Measurements from ENCODE around the gene HSFX4.
"Not testable (repeated sequence)": the region's sequence is repeated elsewhere in the genome, so short reads cannot be mapped to it uniquely, and the experiment has no call there.

DNA sequence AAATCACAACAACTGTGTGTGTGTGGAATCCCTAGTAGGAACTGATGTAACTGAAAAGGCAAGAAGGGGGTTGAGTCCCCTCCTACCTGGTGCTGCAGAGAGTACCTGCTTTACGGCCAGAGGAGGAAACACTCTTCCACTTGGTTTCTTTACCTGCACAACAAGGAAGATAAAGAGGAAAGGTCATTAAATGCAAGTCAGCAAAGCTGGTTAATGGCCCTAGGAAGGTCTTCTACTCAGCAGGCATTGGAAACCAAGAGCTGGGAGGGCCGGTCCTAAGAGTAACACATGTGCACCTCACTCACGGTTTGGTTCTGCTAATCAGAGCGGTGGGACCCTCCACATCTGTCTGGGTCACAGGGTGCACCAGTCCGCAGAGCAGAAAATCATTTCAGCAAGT is 8.0 kb downstream of the HSFX4 start:
- TF ChIP-seq, protein P1, sequence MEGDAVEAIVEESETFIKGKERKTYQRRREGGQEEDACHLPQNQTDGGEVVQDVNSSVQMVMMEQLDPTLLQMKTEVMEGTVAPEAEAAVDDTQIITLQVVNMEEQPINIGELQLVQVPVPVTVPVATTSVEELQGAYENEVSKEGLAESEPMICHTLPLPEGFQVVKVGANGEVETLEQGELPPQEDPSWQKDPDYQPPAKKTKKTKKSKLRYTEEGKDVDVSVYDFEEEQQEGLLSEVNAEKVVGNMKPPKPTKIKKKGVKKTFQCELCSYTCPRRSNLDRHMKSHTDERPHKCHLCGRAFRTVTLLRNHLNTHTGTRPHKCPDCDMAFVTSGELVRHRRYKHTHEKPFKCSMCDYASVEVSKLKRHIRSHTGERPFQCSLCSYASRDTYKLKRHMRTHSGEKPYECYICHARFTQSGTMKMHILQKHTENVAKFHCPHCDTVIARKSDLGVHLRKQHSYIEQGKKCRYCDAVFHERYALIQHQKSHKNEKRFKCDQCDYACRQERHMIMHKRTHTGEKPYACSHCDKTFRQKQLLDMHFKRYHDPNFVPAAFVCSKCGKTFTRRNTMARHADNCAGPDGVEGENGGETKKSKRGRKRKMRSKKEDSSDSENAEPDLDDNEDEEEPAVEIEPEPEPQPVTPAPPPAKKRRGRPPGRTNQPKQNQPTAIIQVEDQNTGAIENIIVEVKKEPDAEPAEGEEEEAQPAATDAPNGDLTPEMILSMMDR (IDR thresholded peaks at IDR 0.05; ENCODE audit: low read length), result not testable (repeated sequence)
- not testable (repeated sequence) for TF ChIP-seq EZH2 (IDR thresholded peaks at IDR 0.05; ENCODE audit: borderline replicate concordance, low read length)

All from OCI-LY1 (cell line).